Keratinocyte (primary cell): ENCODE data around the gene KIF1B. TPM values are rescaled to one million over a fixed set of nuclear protein-coding genes. Genes with fewer than 3 reads are reported as not detected.
A peak's percentile ranks its signal among the peaks of the same experiment; 100 is the strongest.

ENCODE experiments used
- DNase-seq: peaks from one replicate; pipeline ENCODE4 v3.0.0-alpha.2; 2011; ENCODE audit warnings: low read depth, missing footprints, low spot score
- FAIRE-seq: peaks from 2 replicates; lab custom pipeline; 2011; peaks lifted over from hg19 to GRCh38; lab: Jason Lieb, UNC
- H2AFZ ChIP-seq: 2 replicates; pipeline ENCODE4 v1.6.0; 2012; ENCODE audit warnings: low read length, control low read depth, inconsistent platforms; ENCODE audit not compliant: control insufficient read depth
- H3K27ac ChIP-seq: 2 replicates; pipeline ENCODE4 v1.5.1; 2011; ENCODE audit warnings: low read length; ENCODE audit not compliant: control insufficient read depth, insufficient read depth
- H3K27me3 ChIP-seq: 3 replicates; pipeline ENCODE4 v1.6.0; 2011; ENCODE audit warnings: low read length; ENCODE audit not compliant: control insufficient read depth, insufficient read depth; ENCODE audit errors: extremely low read depth
- H3K36me3 ChIP-seq, 2 experiments: 2 replicates in 1 of 2; 3 replicates in 1 of 2; pipeline ENCODE4 v1.5.1; 2011; ENCODE audit warnings: low read length in 2 of 2, mild to moderate bottlenecking in 1 of 2; ENCODE audit not compliant: control insufficient read depth in 2 of 2, insufficient read depth in 2 of 2; ENCODE audit errors: extremely low read depth in 1 of 2
- H3K4me1 ChIP-seq: 3 replicates; pipeline ENCODE4 v1.5.1; 2011; ENCODE audit warnings: low read length; ENCODE audit not compliant: control insufficient read depth, insufficient read depth; ENCODE audit errors: extremely low read depth
- H3K4me2 ChIP-seq: 3 replicates; pipeline ENCODE4 v1.6.0; 2011; ENCODE audit warnings: low read depth, low read length; ENCODE audit not compliant: control insufficient read depth, insufficient read depth; ENCODE audit errors: extremely low read depth
- H3K4me3 ChIP-seq, 3 experiments: fragments of 200-600 bp in 1 of 3; sonication (generic) in 1 of 3; 2 replicates in 2 of 3; 3 replicates in 1 of 3; pipeline ENCODE4 v1.5.1; 2011 to 2016; ENCODE audit warnings: low read length in 3 of 3, mild to moderate bottlenecking in 3 of 3, control low read depth in 2 of 3, inconsistent platforms in 1 of 3, low read depth in 1 of 3, mixed read lengths in 1 of 3, mixed run types in 1 of 3, moderate library complexity in 1 of 3; ENCODE audit not compliant: control insufficient read depth in 2 of 3, insufficient read depth in 2 of 3; ENCODE audit errors: extremely low read depth in 1 of 3
- H3K79me2 ChIP-seq: 2 replicates; pipeline ENCODE4 v1.6.0; 2012; ENCODE audit warnings: low read length; ENCODE audit not compliant: control insufficient read depth, insufficient read depth
- H3K9ac ChIP-seq: 3 replicates; pipeline ENCODE4 v1.6.0; 2011; ENCODE audit warnings: low read length; ENCODE audit not compliant: control insufficient read depth, insufficient read depth; ENCODE audit errors: extremely low read depth
- H3K9me1 ChIP-seq: 3 replicates; pipeline ENCODE4 v1.6.0; 2011; ENCODE audit warnings: low read length; ENCODE audit not compliant: control insufficient read depth, insufficient read depth; ENCODE audit errors: extremely low read depth
- H3K9me3 ChIP-seq: 2 replicates; pipeline ENCODE4 v1.5.1; 2012; ENCODE audit warnings: low read depth, low read length; ENCODE audit not compliant: control insufficient read depth
- H4K20me1 ChIP-seq: 3 replicates; pipeline ENCODE4 v1.6.0; 2011; ENCODE audit warnings: low read length; ENCODE audit not compliant: control insufficient read depth, insufficient read depth; ENCODE audit errors: extremely low read depth
- EZH2 ChIP-seq: IDR thresholded peaks from one replicate; pipeline ENCODE4 v1.6.1; 2012; ENCODE audit warnings: inconsistent platforms, mild to moderate bottlenecking, low read length, moderate library complexity
- dilution Hi-C: fragments of 300-500 bp; cut with MboI; formaldehyde crosslinking; loops from one replicate; pipeline ENCODE4 v1.7.0; 2020; ENCODE audit warnings: low sequenced_read_pairs; ENCODE audit not compliant: extremely low pct_ligation_motif_present
- polyA minus RNA-seq, 3 experiments: library from RNA; depleted of rRNA, polyadenylated mRNA; stranded (reverse); fragments of >200 nt; gene quantifications; 1 replicate in 1 of 3; 2 replicates in 1 of 3; 3 replicates in 1 of 3; pipeline ENCODE4 v1.2.3, GENCODE V29; 2011
- polyA plus RNA-seq, 5 experiments: library from polyadenylated mRNA; depleted of rRNA in 3 of 5; stranded (reverse) in 3 of 5; stranded (forward) in 1 of 5; unstranded in 1 of 5; fragments of >200 nt; gene quantifications; 1 replicate in 1 of 5; 2 replicates in 3 of 5; 3 replicates in 1 of 5; pipeline versions ENCODE4 v1.2.1 to v1.2.3, GENCODE V29; 2011 to 2012; ENCODE audit warnings: missing spikeins in 2 of 5, low read depth in 1 of 5, low replicate concordance in 1 of 5
- TF ChIP-seq, protein P1 (sequence below), 3 experiments: IDR thresholded peaks in 1 of 3; conservative IDR thresholded peaks in 1 of 3; optimal IDR thresholded peaks in 1 of 3; 2 replicates in 2 of 3; 3 replicates in 1 of 3; pipeline versions ENCODE3 to v1.5.1; 2011; ENCODE audit warnings: low read length in 3 of 3, mild to moderate bottlenecking in 3 of 3, moderate library complexity in 2 of 3, control low read depth in 1 of 3, inconsistent platforms in 1 of 3; ENCODE audit not compliant: insufficient read depth in 2 of 3; ENCODE audit errors: extremely low read depth in 1 of 3

KIF1B gene, protein sequence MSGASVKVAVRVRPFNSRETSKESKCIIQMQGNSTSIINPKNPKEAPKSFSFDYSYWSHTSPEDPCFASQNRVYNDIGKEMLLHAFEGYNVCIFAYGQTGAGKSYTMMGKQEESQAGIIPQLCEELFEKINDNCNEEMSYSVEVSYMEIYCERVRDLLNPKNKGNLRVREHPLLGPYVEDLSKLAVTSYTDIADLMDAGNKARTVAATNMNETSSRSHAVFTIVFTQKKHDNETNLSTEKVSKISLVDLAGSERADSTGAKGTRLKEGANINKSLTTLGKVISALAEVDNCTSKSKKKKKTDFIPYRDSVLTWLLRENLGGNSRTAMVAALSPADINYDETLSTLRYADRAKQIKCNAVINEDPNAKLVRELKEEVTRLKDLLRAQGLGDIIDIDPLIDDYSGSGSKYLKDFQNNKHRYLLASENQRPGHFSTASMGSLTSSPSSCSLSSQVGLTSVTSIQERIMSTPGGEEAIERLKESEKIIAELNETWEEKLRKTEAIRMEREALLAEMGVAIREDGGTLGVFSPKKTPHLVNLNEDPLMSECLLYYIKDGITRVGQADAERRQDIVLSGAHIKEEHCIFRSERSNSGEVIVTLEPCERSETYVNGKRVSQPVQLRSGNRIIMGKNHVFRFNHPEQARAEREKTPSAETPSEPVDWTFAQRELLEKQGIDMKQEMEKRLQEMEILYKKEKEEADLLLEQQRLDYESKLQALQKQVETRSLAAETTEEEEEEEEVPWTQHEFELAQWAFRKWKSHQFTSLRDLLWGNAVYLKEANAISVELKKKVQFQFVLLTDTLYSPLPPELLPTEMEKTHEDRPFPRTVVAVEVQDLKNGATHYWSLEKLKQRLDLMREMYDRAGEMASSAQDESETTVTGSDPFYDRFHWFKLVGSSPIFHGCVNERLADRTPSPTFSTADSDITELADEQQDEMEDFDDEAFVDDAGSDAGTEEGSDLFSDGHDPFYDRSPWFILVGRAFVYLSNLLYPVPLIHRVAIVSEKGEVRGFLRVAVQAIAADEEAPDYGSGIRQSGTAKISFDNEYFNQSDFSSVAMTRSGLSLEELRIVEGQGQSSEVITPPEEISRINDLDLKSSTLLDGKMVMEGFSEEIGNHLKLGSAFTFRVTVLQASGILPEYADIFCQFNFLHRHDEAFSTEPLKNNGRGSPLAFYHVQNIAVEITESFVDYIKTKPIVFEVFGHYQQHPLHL (N-terminal part only)
- polyA plus RNA-seq, result 13.4 to 15.1 TPM (median 14.6 TPM) in 3 replicates
- 32.7 TPM for polyA plus RNA-seq (2011; ENCODE audit: low read depth)
- polyA plus RNA-seq (2011; cell fraction: cytosol; rRNA removed), result 9.7 and 16.4 TPM in 2 replicates
- 26.3 and 33.4 TPM in 2 replicates for polyA plus RNA-seq (2011; cell fraction: nucleus; rRNA removed)
- 15.1 and 22.9 TPM in 2 replicates for polyA plus RNA-seq (2012; ENCODE audit: low replicate concordance)
- polyA minus RNA-seq, result 21.7 to 36.9 TPM (median 30.2 TPM) in 3 replicates
- 13.2 TPM for polyA minus RNA-seq (2011; cell fraction: cytosol; rRNA and poly(A)+ RNA removed)
- polyA minus RNA-seq (2011; cell fraction: nucleus; rRNA and poly(A)+ RNA removed), result 29.3 and 63.8 TPM in 2 replicates

DNA sequence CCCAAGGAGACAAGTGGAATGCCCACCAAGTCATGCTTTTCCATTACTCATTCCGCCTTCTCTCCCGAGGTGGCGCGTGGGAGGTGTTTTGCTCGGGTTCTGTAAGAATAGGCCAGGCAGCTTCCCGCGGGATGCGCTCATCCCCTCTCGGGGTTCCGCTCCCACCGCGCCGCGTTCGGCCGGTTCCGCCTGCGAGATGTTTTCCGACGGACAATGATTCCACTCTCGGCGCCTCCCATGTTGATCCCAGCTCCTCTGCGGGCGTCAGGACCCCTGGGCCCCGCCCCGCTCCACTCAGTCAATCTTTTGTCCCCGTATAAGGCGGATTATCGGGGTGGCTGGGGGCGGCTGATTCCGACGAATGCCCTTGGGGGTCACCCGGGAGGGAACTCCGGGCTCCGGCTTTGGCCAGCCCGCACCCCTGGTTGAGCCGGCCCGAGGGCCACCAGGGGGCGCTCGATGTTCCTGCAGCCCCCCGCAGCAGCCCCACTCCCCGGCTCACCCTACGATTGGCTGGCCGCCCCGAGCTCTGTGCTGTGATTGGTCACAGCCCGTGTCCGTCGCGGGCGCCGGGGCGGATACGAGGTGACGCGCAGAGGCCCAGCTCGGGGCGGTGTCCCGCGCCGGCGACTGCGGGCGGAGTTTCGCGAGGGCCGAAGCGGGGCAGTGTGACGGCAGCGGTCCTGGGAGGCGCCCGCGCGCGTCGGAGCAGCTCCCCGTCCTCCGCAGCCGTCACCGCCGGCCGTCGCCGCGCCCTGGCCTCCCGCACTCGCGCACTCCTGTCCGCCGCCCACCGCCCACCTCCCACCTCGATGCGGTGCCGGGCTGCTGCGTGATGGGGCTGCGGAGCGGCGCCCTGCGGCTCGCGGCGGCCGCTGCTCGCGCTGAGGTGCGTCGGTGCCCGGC is at the start of gene KIF1B:
KIF1B (plus strand) TSS at position 666 of the 906 bp plus-strand sequence. CDS start 21,759 bp downstream, outside the sequence.
- Histone ChIP-seq H3K4me3 (peak within 1 kb of the TSS; percentile 53 to 89 (median 88)), H3K4me2 (peak within 1 kb of the TSS; percentile 96), H3K27ac (peak within 1 kb of the TSS; percentile 79), H3K4me1 (peaks cover 16% of the 10 kb centered on the region), H2AFZ (peak within 1 kb of the TSS; percentile 85), H3K9ac (peak within 1 kb of the TSS; percentile 91), H3K9me3 (no peaks in the 10 kb centered on the region), H3K9me1 (peaks cover 2% of the 10 kb centered on the region), H4K20me1 (no peaks in the 10 kb centered on the region), H3K79me2 (peaks cover 36% of the 10 kb centered on the region), H3K27me3 (no peaks in the 10 kb centered on the region), H3K36me3 (no peaks in the 10 kb centered on the region)
- dilution Hi-C loops, result no loop called here
- no peak for TF ChIP-seq EZH2
- TF ChIP-seq, protein P1, sequence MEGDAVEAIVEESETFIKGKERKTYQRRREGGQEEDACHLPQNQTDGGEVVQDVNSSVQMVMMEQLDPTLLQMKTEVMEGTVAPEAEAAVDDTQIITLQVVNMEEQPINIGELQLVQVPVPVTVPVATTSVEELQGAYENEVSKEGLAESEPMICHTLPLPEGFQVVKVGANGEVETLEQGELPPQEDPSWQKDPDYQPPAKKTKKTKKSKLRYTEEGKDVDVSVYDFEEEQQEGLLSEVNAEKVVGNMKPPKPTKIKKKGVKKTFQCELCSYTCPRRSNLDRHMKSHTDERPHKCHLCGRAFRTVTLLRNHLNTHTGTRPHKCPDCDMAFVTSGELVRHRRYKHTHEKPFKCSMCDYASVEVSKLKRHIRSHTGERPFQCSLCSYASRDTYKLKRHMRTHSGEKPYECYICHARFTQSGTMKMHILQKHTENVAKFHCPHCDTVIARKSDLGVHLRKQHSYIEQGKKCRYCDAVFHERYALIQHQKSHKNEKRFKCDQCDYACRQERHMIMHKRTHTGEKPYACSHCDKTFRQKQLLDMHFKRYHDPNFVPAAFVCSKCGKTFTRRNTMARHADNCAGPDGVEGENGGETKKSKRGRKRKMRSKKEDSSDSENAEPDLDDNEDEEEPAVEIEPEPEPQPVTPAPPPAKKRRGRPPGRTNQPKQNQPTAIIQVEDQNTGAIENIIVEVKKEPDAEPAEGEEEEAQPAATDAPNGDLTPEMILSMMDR (optimal IDR thresholded peaks at IDR 0.05 in 1 of 3, IDR thresholded peaks at IDR 0.05 in 1 of 3, conservative IDR thresholded peaks at IDR 0.05 in 1 of 3; ENCODE audit: extremely low read depth in 1 of 3, insufficient read depth in 2 of 3, low read length in 3 of 3), result peak; percentile 66 to 99 (median 79)
- no peak for FAIRE-seq
- peak; percentile 77 for DNase-seq
